HCT116 (cell line): ENCODE data around the gene RAPH1. TPM values are rescaled to one million over a fixed set of nuclear protein-coding genes. Genes with fewer than 3 reads are reported as not detected.

Experiments used
- ATAC-seq: fragments of 200-7000 bp; cut with Tn5 transposase; 2 replicates; pipeline ENCODE4 v1.9.1; 2020; ENCODE audit warnings: mild to moderate bottlenecking, moderate library complexity
- BruUV-seq: library from RNA; stranded (reverse); fragments of 400-500 nt; replicated peaks from 2 replicates; lab custom pipeline; 2021; lab: Mats Ljungman, UMichigan
- CTCF ChIA-PET: fragments of 300-600 bp; sonication (Branson Sonifier 250); formaldehyde crosslinking; loops from one replicate; lab custom pipeline; 2021; ENCODE audit warnings: antibody characterized with exemption; lab: Charles Lee
- POLR2A ChIA-PET: fragments of 300-600, 350-600 bp; sonication (Branson Sonifier 250); formaldehyde crosslinking; loops from one replicate; lab custom pipeline; 2021; ENCODE audit warnings: antibody characterized with exemption; lab: Charles Lee
- RAD21 ChIA-PET, 2 experiments: fragments of 300-600 bp; sonication (Branson Sonifier 250); formaldehyde crosslinking; loops; one replicate each; lab custom pipeline; 2023; ENCODE audit warnings: low total read pairs in 2 of 2; ENCODE audit not compliant: uncharacterized antibody in 2 of 2, unreplicated experiment in 2 of 2, low non-redundant PET in 1 of 2; lab: Charles Lee
- DNase-seq: peaks from one replicate; pipeline ENCODE4 v3.0.0-alpha.2; 2010; ENCODE audit warnings: low read depth, low spot score
- H2AFZ ChIP-seq: fragments of 200-600 bp; shearing (Covaris generic), sonication (generic); 2 replicates; pipeline ENCODE4 v1.6.1; 2017; ENCODE audit warnings: low read depth, mixed run types, mixed read lengths, antibody characterized with exemption, low read length; ENCODE audit not compliant: poor library complexity, severe bottlenecking
- H3K27ac ChIP-seq: 2 replicates; pipeline ENCODE4 v1.5.1; 2012; ENCODE audit warnings: low read depth, low read length
- H3K27me3 ChIP-seq: fragments of 200-600 bp; sonication (generic); 2 replicates; pipeline ENCODE4 v1.6.1; 2016; ENCODE audit warnings: mixed run types, low read length, mixed read lengths; ENCODE audit not compliant: insufficient read depth
- H3K36me3 ChIP-seq, 2 experiments: fragments of 200-500 bp in 1 of 2; fragments of 200-600 bp in 1 of 2; sonication (Bioruptor generic) in 1 of 2; sonication (generic) in 1 of 2; 2 replicates each; pipeline versions ENCODE4 v1.5.1 to v1.6.1; 2014 to 2016; ENCODE audit warnings: low read length in 2 of 2, inconsistent platforms in 1 of 2, mixed read lengths in 1 of 2, mixed run types in 1 of 2; ENCODE audit not compliant: insufficient read depth in 2 of 2, control insufficient read depth in 1 of 2
- H3K4me1 ChIP-seq, 2 experiments: fragments of 200-600 bp in 1 of 2; sonication (generic) in 1 of 2; 2 replicates each; pipeline versions ENCODE4 v1.5.1 to v1.6.1; 2012 to 2017; ENCODE audit warnings: low read length in 2 of 2, inconsistent platforms in 1 of 2, mild to moderate bottlenecking in 1 of 2, mixed read lengths in 1 of 2, mixed run types in 1 of 2, moderate library complexity in 1 of 2; ENCODE audit not compliant: insufficient read depth in 2 of 2, control insufficient read depth in 1 of 2
- H3K4me2 ChIP-seq: fragments of 200-600 bp; sonication (generic); 2 replicates; pipeline ENCODE4 v1.6.1; 2017; ENCODE audit warnings: mixed run types, low read length, mixed read lengths
- H3K4me3 ChIP-seq, 2 experiments: fragments of 200-600 bp in 1 of 2; sonication (generic) in 1 of 2; replicated peaks in 1 of 2; 2 replicates each; pipeline ENCODE4 v1.5.1; 2011 to 2016; ENCODE audit warnings: low read length in 2 of 2, control low read depth in 1 of 2, low read depth in 1 of 2, mild to moderate bottlenecking in 1 of 2, mixed read lengths in 1 of 2, mixed run types in 1 of 2
- H3K79me2 ChIP-seq: fragments of 200-600 bp; sonication (generic); 2 replicates; pipeline ENCODE4 v1.6.1; 2017; ENCODE audit warnings: mild to moderate bottlenecking, mixed run types, low read length, moderate library complexity, mixed read lengths; ENCODE audit not compliant: insufficient read depth
- H3K9ac ChIP-seq: fragments of 200-600 bp; sonication (generic); 2 replicates; pipeline ENCODE4 v1.6.1; 2016; ENCODE audit warnings: low read length, mixed read lengths
- H3K9me2 ChIP-seq: fragments of 200-600 bp; sonication (generic), shearing (Covaris generic); 2 replicates; pipeline ENCODE4 v1.6.1; 2017; ENCODE audit warnings: mixed run types, mild to moderate bottlenecking, moderate library complexity; ENCODE audit not compliant: insufficient read depth
- H3K9me3 ChIP-seq, 2 experiments: fragments of 200-500 bp in 1 of 2; fragments of 200-600 bp in 1 of 2; sonication (Bioruptor generic) in 1 of 2; sonication (generic) in 1 of 2; 2 replicates each; pipeline ENCODE4 v1.6.1; 2014 to 2017; ENCODE audit warnings: low read length in 2 of 2, mixed read lengths in 2 of 2, inconsistent platforms in 1 of 2, low read depth in 1 of 2, mild to moderate bottlenecking in 1 of 2, mixed run types in 1 of 2, moderate library complexity in 1 of 2; ENCODE audit not compliant: control insufficient read depth in 1 of 2, insufficient read depth in 1 of 2
- H4K20me1 ChIP-seq: fragments of 200-600 bp; sonication (generic), shearing (Covaris generic); 2 replicates; pipeline ENCODE4 v1.6.1; 2017; ENCODE audit warnings: mixed run types, mild to moderate bottlenecking, moderate library complexity; ENCODE audit not compliant: insufficient read depth
- EZH2 ChIP-seq: fragments of 200-600 bp; sonication (generic); IDR thresholded peaks from 2 replicates; pipeline ENCODE4 v1.6.1; 2017; ENCODE audit warnings: antibody characterized with exemption, mixed run types
- JUND ChIP-seq: IDR thresholded peaks from 2 replicates; pipeline ENCODE4 v1.6.1; 2012
- RAD21 ChIP-seq: IDR thresholded peaks from 2 replicates; pipeline ENCODE4 v1.6.1; 2012; ENCODE audit warnings: low read depth, mild to moderate bottlenecking
- YY1 ChIP-seq: IDR thresholded peaks from 2 replicates; pipeline ENCODE4 v1.6.1; 2011; ENCODE audit warnings: low read length, low read depth, moderate library complexity, mild to moderate bottlenecking; ENCODE audit not compliant: insufficient replicate concordance; ENCODE audit errors: extremely low read depth
- ZFX ChIP-seq: fragments of 450-650 bp; IDR thresholded peaks from 2 replicates; pipeline ENCODE4 v1.6.1; 2017
- ZNF274 ChIP-seq: fragments of 200-500 bp; sonication (Bioruptor generic); IDR thresholded peaks from 2 replicates; pipeline ENCODE4 v1.6.1; 2014; ENCODE audit warnings: mild to moderate bottlenecking, low read depth, low read length, inconsistent platforms
- intact Hi-C: fragments of 100-400 bp; cut with micrococcal nuclease; formaldehyde crosslinking; loops from 2 replicates; pipeline ENCODE4 v1.10.0; 2022
- total RNA-seq: library from RNA; stranded (reverse); gene quantifications from one replicate; pipeline ENCODE4 v1.2.1, GENCODE V29; 2021; ENCODE audit not compliant: unreplicated experiment
- TF ChIP-seq, protein P1 (sequence below), 3 experiments: fragments of 200-600 bp in 1 of 3; sonication (generic) in 1 of 3; IDR thresholded peaks in 2 of 3; conservative IDR thresholded peaks in 1 of 3; 2 replicates each; pipeline ENCODE4 v1.5.1; 2012 to 2017; ENCODE audit warnings: low read depth in 2 of 3, low read length in 2 of 3, antibody characterized with exemption in 1 of 3, borderline replicate concordance in 1 of 3, control low read depth in 1 of 3, mild to moderate bottlenecking in 1 of 3, mixed read lengths in 1 of 3, mixed run types in 1 of 3, moderate library complexity in 1 of 3; ENCODE audit not compliant: insufficient read depth in 1 of 3
- TF ChIP-seq, protein P2 (sequence below): IDR thresholded peaks from 2 replicates; pipeline ENCODE4 v1.6.1; 2012
- TF ChIP-seq, protein P3 (sequence below): IDR thresholded peaks from 2 replicates; pipeline ENCODE4 v1.6.1; 2012; ENCODE audit warnings: low read depth

The RAPH1 gene
- total RNA-seq, 1 experiment from 2014 or later, result 22.3 TPM

GRCh38 chr2:203453858-203454451 lies 81.1 kb downstream of the RAPH1 start:
- peaks cover 0 to 4% of the 10 kb centered on the region in 2 experiments; a peak in 1 of 4 replicates for H3K36me3 ChIP-seq
- no peak overlapping the region for H2AFZ ChIP-seq
- BruUV-seq, result no TSS peak
- peak; percentile 77 for ATAC-seq
- no peak overlapping the region for H3K9ac ChIP-seq
- peaks cover 11 to 15% of the 10 kb centered on the region in 2 experiments for H3K4me1 ChIP-seq
- no peaks in the 10 kb centered on the region for H3K79me2 ChIP-seq
- no peaks in the 10 kb centered on the region for H4K20me1 ChIP-seq
- POLR2A ChIA-PET, result no interaction called here
- CTCF ChIA-PET, result interaction anchor here (0.8 to 2.1 kb wide), 4 partner anchors 10 to 363 kb away, joined by 3 to 5 read pairs (median 4); no protein-coding TSS in a partner anchor
- RAD21 ChIA-PET, result no interaction called here
- DNase-seq, result peak; percentile 45
- intact Hi-C loops, result loop anchor here (1.0 to 5.0 kb wide), 4 partner anchors 229 to 880 kb away; no protein-coding TSS in a partner anchor
- no peaks in the 10 kb centered on the region for H3K9me2 ChIP-seq
- no peak overlapping the region for H3K27ac ChIP-seq
- no peak overlapping the region for H3K4me2 ChIP-seq
- no peak overlapping the region for H3K4me3 ChIP-seq
- no peaks in the 10 kb centered on the region for H3K27me3 ChIP-seq
- H3K9me3 ChIP-seq, result no peaks in the 10 kb centered on the region
- TF ChIP-seq, protein P1, sequence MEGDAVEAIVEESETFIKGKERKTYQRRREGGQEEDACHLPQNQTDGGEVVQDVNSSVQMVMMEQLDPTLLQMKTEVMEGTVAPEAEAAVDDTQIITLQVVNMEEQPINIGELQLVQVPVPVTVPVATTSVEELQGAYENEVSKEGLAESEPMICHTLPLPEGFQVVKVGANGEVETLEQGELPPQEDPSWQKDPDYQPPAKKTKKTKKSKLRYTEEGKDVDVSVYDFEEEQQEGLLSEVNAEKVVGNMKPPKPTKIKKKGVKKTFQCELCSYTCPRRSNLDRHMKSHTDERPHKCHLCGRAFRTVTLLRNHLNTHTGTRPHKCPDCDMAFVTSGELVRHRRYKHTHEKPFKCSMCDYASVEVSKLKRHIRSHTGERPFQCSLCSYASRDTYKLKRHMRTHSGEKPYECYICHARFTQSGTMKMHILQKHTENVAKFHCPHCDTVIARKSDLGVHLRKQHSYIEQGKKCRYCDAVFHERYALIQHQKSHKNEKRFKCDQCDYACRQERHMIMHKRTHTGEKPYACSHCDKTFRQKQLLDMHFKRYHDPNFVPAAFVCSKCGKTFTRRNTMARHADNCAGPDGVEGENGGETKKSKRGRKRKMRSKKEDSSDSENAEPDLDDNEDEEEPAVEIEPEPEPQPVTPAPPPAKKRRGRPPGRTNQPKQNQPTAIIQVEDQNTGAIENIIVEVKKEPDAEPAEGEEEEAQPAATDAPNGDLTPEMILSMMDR (IDR thresholded peaks at IDR 0.05 in 2 of 3, conservative IDR thresholded peaks at IDR 0.05 in 1 of 3; ENCODE audit: borderline replicate concordance in 1 of 3, insufficient read depth in 1 of 3, low read depth in 2 of 3, low read length in 2 of 3), result peak; percentile 61 to 82 (median 65)
- TF ChIP-seq ZFX, result no peak
- TF ChIP-seq, protein P2, sequence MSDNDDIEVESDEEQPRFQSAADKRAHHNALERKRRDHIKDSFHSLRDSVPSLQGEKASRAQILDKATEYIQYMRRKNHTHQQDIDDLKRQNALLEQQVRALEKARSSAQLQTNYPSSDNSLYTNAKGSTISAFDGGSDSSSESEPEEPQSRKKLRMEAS, result no peak
- peak; percentile 88 for TF ChIP-seq RAD21
- no peak for TF ChIP-seq JUND

- no peaks in the 10 kb centered on the region for H3K79me2 ChIP-seq
- H3K9me3 ChIP-seq, result no peaks in the 10 kb centered on the region
- no TSS peak for BruUV-seq
- H3K27ac ChIP-seq, result no peak overlapping the region
- H3K9me2 ChIP-seq, result no peaks in the 10 kb centered on the region
- DNase-seq, result no peak
- no peaks in the 10 kb centered on the region for H4K20me1 ChIP-seq
- peaks cover 11 to 15% of the 10 kb centered on the region in 2 experiments for H3K4me1 ChIP-seq
- CTCF ChIA-PET, result no interaction called here
- peaks cover 0 to 12% of the 10 kb centered on the region in 2 experiments; a peak in 2 of 4 replicates for H3K36me3 ChIP-seq
- H3K4me2 ChIP-seq, result no peak overlapping the region
- H3K9ac ChIP-seq, result no peak overlapping the region
- peak; percentile 42; the same call in 1 of the 2 replicates for ATAC-seq
- H2AFZ ChIP-seq, result no peak overlapping the region
- no peaks in the 10 kb centered on the region for H3K27me3 ChIP-seq
- RAD21 ChIA-PET, result no interaction called here
- POLR2A ChIA-PET, result no interaction called here
- intact Hi-C loops, result loop anchor here (5.0 kb wide), 1 partner anchor 864 kb away; no protein-coding TSS in a partner anchor
- no peak overlapping the region for H3K4me3 ChIP-seq
- TF ChIP-seq ZFX, result no peak
- no peak for TF ChIP-seq EZH2
- TF ChIP-seq, protein P2, result no peak
- TF ChIP-seq ZNF274, result no peak
- TF ChIP-seq, protein P3, sequence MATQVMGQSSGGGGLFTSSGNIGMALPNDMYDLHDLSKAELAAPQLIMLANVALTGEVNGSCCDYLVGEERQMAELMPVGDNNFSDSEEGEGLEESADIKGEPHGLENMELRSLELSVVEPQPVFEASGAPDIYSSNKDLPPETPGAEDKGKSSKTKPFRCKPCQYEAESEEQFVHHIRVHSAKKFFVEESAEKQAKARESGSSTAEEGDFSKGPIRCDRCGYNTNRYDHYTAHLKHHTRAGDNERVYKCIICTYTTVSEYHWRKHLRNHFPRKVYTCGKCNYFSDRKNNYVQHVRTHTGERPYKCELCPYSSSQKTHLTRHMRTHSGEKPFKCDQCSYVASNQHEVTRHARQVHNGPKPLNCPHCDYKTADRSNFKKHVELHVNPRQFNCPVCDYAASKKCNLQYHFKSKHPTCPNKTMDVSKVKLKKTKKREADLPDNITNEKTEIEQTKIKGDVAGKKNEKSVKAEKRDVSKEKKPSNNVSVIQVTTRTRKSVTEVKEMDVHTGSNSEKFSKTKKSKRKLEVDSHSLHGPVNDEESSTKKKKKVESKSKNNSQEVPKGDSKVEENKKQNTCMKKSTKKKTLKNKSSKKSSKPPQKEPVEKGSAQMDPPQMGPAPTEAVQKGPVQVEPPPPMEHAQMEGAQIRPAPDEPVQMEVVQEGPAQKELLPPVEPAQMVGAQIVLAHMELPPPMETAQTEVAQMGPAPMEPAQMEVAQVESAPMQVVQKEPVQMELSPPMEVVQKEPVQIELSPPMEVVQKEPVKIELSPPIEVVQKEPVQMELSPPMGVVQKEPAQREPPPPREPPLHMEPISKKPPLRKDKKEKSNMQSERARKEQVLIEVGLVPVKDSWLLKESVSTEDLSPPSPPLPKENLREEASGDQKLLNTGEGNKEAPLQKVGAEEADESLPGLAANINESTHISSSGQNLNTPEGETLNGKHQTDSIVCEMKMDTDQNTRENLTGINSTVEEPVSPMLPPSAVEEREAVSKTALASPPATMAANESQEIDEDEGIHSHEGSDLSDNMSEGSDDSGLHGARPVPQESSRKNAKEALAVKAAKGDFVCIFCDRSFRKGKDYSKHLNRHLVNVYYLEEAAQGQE, result no peak
- TF ChIP-seq JUND, result no peak
- no peak for TF ChIP-seq YY1
Measured at GRCh38 chr2:203451689-203452088, 83.4 kb downstream of the RAPH1 start.
